ENCODE measurements around the gene ELF5. TPM values are rescaled to one million over a fixed set of nuclear protein-coding genes. Genes with fewer than 3 reads are reported as not detected.

Gene ELF5
- total and polyA plus RNA-seq, 2 of the 13 experiments (the other 11 are each of a cell fraction or from before 2014, with no cell fraction given), result 0.51 to 2.6 TPM

DNA sequence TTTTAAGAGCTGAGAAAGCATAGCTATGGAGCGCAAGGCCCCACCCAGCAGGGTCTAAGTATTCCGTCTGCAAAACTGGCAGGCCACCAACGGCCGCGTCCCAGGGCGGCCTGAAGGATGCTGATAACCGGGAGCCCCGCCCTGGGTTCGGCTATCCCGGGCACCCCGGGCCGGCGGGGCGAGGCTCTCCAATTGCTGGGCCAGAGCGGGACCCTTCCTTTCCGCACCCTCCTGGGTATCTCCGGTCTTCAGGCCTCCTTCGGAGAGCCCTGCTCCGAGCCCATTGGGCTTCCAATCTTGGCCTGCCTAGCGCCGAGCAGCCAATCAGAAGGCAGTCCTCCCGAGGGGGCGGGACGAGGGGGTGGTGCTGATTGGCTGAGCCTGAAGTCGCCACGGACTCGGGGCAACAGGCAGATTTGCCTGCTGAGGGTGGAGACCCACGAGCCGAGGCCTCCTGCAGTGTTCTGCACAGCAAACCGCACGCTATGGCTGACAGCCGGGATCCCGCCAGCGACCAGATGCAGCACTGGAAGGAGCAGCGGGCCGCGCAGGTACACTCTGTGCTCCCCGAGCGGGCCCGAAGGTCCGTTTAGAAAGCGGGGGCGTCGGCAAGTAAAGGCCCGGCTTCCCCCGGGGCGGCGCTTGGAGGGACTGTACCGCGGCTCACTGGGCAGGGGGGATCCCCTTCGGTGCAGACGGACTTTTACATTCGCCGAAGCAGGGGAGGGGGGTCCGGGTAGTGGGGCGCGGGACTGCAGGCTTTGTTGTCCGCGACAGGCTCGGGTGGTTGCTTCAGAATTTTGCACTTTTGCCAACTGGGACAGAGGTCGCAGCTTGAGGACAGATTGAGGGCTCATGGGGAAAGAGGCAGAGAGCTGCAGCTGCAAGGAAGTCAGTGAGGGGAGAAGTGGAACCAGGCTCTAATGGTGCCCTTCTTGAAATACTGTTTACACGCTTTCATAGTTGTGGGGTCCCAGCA, 74.8 kb downstream of the ELF5 start, which contains the start of gene CAT (continued):
- TF ChIP-seq, protein P1, sequence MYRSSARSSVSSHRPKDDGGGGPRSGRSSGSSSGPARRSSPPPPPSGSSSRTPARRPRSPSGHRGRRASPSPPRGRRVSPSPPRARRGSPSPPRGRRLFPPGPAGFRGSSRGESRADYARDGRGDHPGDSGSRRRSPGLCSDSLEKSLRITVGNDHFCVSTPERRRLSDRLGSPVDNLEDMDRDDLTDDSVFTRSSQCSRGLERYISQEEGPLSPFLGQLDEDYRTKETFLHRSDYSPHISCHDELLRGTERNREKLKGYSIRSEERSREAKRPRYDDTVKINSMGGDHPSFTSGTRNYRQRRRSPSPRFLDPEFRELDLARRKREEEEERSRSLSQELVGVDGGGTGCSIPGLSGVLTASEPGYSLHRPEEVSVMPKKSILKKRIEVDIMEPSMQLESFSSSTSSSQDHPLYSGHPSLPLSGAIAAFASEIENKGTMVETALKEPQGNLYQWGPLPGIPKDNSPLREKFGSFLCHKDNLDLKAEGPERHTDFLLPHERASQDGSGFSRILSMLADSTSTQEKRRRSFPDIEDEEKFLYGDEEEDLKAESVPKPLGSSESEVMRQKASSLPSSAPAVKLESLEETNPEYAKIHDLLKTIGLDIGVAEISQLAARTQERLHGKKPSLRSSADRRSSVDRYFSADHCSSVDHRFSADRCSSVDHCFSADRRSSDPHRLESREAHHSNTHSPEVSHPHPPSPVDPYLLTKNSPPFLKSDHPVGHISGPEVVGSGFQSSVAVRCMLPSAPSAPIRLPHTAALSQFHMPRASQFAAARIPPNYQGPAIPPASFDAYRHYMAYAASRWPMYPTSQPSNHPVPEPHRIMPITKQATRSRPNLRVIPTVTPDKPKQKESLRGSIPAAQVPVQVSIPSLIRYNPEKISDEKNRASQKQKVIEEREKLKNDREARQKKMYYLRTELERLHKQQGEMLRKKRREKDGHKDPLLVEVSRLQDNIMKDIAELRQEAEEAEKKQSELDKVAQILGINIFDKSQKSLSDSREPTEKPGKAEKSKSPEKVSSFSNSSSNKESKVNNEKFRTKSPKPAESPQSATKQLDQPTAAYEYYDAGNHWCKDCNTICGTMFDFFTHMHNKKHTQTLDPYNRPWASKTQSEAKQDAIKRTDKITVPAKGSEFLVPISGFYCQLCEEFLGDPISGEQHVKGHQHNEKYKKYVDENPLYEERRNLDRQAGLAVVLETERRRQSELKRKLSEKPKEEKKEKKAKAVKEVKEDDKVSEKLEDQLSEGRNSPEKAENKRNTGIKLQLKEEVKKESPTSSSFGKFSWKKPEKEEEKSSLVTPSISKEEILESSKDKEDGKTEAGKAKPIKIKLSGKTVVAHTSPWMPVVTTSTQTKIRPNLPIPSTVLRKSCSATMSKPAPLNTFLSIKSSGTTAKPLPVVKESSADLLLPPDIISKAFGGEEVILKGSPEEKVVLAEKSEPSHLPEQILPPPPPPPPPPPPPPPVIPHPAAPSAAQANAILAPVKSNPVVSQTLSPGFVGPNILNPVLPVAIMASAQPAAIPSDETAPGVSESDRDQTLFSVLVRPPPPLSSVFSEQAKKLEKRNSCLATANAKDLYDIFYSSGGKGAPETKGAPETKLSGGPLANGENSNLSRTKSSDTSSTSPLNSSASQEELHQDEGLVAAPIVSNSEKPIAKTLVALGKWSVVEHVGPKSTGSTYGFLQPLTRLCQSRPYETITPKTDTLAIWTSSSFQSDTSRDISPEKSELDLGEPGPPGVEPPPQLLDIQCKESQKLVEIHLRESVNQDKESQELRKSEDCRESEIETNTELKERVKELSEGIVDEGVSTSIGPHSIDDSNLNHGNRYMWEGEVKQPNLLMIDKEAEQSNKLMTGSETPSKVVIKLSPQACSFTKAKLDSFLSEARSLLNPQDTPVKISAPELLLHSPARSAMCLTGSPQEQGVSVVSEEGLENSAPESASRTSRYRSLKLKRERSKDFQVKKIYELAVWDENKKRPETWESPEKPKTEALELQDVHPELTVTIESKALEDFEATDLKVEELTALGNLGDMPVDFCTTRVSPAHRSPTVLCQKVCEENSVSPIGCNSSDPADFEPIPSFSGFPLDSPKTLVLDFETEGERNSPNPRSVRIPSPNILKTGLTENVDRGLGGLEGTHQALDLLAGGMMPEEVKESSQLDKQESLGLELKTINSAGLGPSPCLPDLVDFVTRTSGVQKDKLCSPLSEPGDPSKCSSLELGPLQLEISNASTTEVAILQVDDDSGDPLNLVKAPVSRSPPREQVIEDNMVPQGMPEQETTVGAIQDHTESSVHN (CRISPR knock-in tag; IDR thresholded peaks at IDR 0.05), result no peak
- TF ChIP-seq HOXD1 (CRISPR knock-in tag; IDR thresholded peaks at IDR 0.05) (no peak), SSRP1 (CRISPR knock-in tag; IDR thresholded peaks at IDR 0.05) (no peak), CAMTA2 (CRISPR knock-in tag; IDR thresholded peaks at IDR 0.05; ENCODE audit: borderline replicate concordance) (no peak), TCF7L2 (IDR thresholded peaks at IDR 0.05; ENCODE audit: low read depth, low read length) (no peak)
- TF ChIP-seq, protein P2, sequence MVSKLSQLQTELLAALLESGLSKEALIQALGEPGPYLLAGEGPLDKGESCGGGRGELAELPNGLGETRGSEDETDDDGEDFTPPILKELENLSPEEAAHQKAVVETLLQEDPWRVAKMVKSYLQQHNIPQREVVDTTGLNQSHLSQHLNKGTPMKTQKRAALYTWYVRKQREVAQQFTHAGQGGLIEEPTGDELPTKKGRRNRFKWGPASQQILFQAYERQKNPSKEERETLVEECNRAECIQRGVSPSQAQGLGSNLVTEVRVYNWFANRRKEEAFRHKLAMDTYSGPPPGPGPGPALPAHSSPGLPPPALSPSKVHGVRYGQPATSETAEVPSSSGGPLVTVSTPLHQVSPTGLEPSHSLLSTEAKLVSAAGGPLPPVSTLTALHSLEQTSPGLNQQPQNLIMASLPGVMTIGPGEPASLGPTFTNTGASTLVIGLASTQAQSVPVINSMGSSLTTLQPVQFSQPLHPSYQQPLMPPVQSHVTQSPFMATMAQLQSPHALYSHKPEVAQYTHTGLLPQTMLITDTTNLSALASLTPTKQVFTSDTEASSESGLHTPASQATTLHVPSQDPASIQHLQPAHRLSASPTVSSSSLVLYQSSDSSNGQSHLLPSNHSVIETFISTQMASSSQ (IDR thresholded peaks at IDR 0.05; ENCODE audit: low read depth), result no peak
- TF ChIP-seq, protein P2 (CRISPR knock-in tag; IDR thresholded peaks at IDR 0.05; ENCODE audit: borderline replicate concordance), result peak; percentile 57; the same call in 1 of the 2 replicates
- TF ChIP-seq, protein P3, sequence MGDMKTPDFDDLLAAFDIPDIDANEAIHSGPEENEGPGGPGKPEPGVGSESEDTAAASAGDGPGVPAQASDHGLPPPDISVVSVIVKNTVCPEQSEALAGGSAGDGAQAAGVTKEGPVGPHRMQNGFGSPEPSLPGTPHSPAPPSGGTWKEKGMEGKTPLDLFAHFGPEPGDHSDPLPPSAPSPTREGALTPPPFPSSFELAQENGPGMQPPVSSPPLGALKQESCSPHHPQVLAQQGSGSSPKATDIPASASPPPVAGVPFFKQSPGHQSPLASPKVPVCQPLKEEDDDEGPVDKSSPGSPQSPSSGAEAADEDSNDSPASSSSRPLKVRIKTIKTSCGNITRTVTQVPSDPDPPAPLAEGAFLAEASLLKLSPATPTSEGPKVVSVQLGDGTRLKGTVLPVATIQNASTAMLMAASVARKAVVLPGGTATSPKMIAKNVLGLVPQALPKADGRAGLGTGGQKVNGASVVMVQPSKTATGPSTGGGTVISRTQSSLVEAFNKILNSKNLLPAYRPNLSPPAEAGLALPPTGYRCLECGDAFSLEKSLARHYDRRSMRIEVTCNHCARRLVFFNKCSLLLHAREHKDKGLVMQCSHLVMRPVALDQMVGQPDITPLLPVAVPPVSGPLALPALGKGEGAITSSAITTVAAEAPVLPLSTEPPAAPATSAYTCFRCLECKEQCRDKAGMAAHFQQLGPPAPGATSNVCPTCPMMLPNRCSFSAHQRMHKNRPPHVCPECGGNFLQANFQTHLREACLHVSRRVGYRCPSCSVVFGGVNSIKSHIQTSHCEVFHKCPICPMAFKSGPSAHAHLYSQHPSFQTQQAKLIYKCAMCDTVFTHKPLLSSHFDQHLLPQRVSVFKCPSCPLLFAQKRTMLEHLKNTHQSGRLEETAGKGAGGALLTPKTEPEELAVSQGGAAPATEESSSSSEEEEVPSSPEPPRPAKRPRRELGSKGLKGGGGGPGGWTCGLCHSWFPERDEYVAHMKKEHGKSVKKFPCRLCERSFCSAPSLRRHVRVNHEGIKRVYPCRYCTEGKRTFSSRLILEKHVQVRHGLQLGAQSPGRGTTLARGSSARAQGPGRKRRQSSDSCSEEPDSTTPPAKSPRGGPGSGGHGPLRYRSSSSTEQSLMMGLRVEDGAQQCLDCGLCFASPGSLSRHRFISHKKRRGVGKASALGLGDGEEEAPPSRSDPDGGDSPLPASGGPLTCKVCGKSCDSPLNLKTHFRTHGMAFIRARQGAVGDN (CRISPR knock-in tag; IDR thresholded peaks at IDR 0.05), result peak; percentile 97
- TF ChIP-seq, protein P4, sequence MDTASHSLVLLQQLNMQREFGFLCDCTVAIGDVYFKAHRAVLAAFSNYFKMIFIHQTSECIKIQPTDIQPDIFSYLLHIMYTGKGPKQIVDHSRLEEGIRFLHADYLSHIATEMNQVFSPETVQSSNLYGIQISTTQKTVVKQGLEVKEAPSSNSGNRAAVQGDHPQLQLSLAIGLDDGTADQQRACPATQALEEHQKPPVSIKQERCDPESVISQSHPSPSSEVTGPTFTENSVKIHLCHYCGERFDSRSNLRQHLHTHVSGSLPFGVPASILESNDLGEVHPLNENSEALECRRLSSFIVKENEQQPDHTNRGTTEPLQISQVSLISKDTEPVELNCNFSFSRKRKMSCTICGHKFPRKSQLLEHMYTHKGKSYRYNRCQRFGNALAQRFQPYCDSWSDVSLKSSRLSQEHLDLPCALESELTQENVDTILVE (CRISPR knock-in tag; IDR thresholded peaks at IDR 0.05), result no peak

Measured in HepG2 (cell line).